K562 (cell line): ENCODE results near the gene VWA5B1. TPM values are rescaled to one million over a fixed set of nuclear protein-coding genes. Genes with fewer than 3 reads are reported as not detected.
"Not testable (repeated sequence)": the region's sequence is repeated elsewhere in the genome, so short reads cannot be mapped to it uniquely, and the experiment has no call there.

Source experiments
- ATAC-seq: fragments of 200-7000 bp; cut with Tn5 transposase; 3 replicates; pipeline ENCODE4 v1.9.1; 2020; ENCODE audit warnings: moderate library complexity
- BruUV-seq: library from RNA; stranded (reverse); fragments of 400-500 nt; replicated peaks from 2 replicates; lab custom pipeline; 2021; lab: Mats Ljungman, UMichigan
- CTCF ChIA-PET: fragments of 300-600 bp; formaldehyde crosslinking; extraction: SDS; loops from one replicate; lab custom pipeline; 2021; ENCODE audit warnings: low intra/inter-chr PET ratio; lab: Yijun Ruan, JAX
- POLR2A ChIA-PET: fragments of 300-600, 350-650 bp; sonication (Branson Sonifier 250); formaldehyde crosslinking; extraction: SDS; loops from one replicate; lab custom pipeline; 2021; ENCODE audit warnings: antibody characterized with exemption, inconsistent platforms; lab: Yijun Ruan, JAX
- DNase-seq, 4 experiments: peaks; one replicate each; pipeline versions ENCODE4 v3.0.0 to v3.0.0-alpha.2; 2011 to 2018; ENCODE audit warnings: low spot score in 3 of 4, mixed read lengths in 3 of 4; ENCODE audit errors: extremely low read depth in 1 of 4
- FAIRE-seq: peaks from 2 replicates; lab custom pipeline; 2011; peaks lifted over from hg19 to GRCh38; lab: Jason Lieb, UNC
- H2AFZ ChIP-seq: 2 replicates; pipeline ENCODE4 v1.6.0; 2011; ENCODE audit warnings: low read depth, low read length, control low read depth, inconsistent platforms
- H3K27ac ChIP-seq: fragments of 200-600 bp; 3 replicates; pipeline ENCODE4 v1.8.0; 2011; ENCODE audit warnings: low read depth, mild to moderate bottlenecking, control low read depth, inconsistent platforms, low read length, moderate library complexity, mixed read lengths; ENCODE audit errors: extremely low read depth
- H3K27me3 ChIP-seq, 2 experiments: fragments of 300-600 bp in 1 of 2; 2 replicates in 1 of 2; 3 replicates in 1 of 2; pipeline versions ENCODE4 v1.6.0 to v1.8.0; 2011; ENCODE audit warnings: inconsistent platforms in 2 of 2, low read length in 2 of 2, mild to moderate bottlenecking in 1 of 2, mixed read lengths in 1 of 2, moderate library complexity in 1 of 2; ENCODE audit not compliant: control insufficient read depth in 2 of 2, insufficient read depth in 2 of 2
- H3K36me3 ChIP-seq: fragments of 300-600 bp; 3 replicates; pipeline ENCODE4 v1.8.0; 2011; ENCODE audit warnings: mild to moderate bottlenecking, low read length, inconsistent platforms; ENCODE audit not compliant: control insufficient read depth, insufficient read depth
- H3K4me1 ChIP-seq, 2 experiments: fragments of 200-600 bp in 1 of 2; replicated peaks in 1 of 2; 2 replicates in 1 of 2; 3 replicates in 1 of 2; pipeline versions ENCODE4 v1.5.1 to v1.8.0; 2011; ENCODE audit warnings: inconsistent platforms in 2 of 2, low read length in 2 of 2, mild to moderate bottlenecking in 1 of 2, mixed read lengths in 1 of 2, moderate library complexity in 1 of 2; ENCODE audit not compliant: control insufficient read depth in 2 of 2, insufficient read depth in 2 of 2
- H3K4me2 ChIP-seq: 2 replicates; pipeline ENCODE4 v1.6.1; 2011; ENCODE audit warnings: low read length, control low read depth, inconsistent platforms, mixed read lengths; ENCODE audit not compliant: insufficient read depth
- H3K4me3 ChIP-seq: fragments of 200-600 bp; sonication (generic), shearing (Covaris generic); 2 replicates; pipeline ENCODE4 v1.5.1; 2016; ENCODE audit warnings: control low read depth, inconsistent platforms
- H3K79me2 ChIP-seq: fragments of 200-600 bp; 3 replicates; pipeline ENCODE4 v1.8.0; 2011; ENCODE audit warnings: low read length, inconsistent platforms; ENCODE audit not compliant: control insufficient read depth, insufficient read depth
- H3K9ac ChIP-seq, 2 experiments: 2 replicates each; pipeline versions ENCODE4 v1.6.0 to v1.6.1; 2011; ENCODE audit warnings: low read depth in 2 of 2, low read length in 2 of 2, control low read depth in 1 of 2, inconsistent platforms in 1 of 2, mild to moderate bottlenecking in 1 of 2, mixed read lengths in 1 of 2; ENCODE audit not compliant: insufficient read depth in 1 of 2
- H3K9me1 ChIP-seq: one replicate; pipeline ENCODE4 v1.6.0; 2011; ENCODE audit warnings: inconsistent platforms, mild to moderate bottlenecking, low read length, moderate library complexity; ENCODE audit not compliant: control insufficient read depth, insufficient read depth
- H3K9me3 ChIP-seq: replicated peaks from 2 replicates; pipeline ENCODE4 v1.5.1; 2011; ENCODE audit warnings: low read depth, low read length, inconsistent platforms; ENCODE audit not compliant: control insufficient read depth, insufficient read depth
- H4K20me1 ChIP-seq: replicated peaks from 2 replicates; pipeline ENCODE4 v1.6.1; 2011; ENCODE audit warnings: low read length, inconsistent platforms, mixed read lengths; ENCODE audit not compliant: control insufficient read depth, insufficient read depth
- CC2D1A ChIP-seq: fragments of 450-650 bp; IDR thresholded peaks from 2 replicates; pipeline ENCODE4 v1.6.1; 2017; ENCODE audit warnings: mild to moderate bottlenecking
- CEBPG ChIP-seq, 3 experiments: fragments of 200-800 bp in 1 of 3; sonication (Bioruptor generic) in 1 of 3; sonication (generic) in 1 of 3; formaldehyde crosslinking in 1 of 3; IDR thresholded peaks in 2 of 3; conservative IDR thresholded peaks in 1 of 3; 2 replicates each; pipeline versions ENCODE4 v1.6.1 to v1.8.0; 2016 to 2022; ENCODE audit warnings: missing compliant biosample characterization in 2 of 3, missing genetic modification characterization in 2 of 3, mild to moderate bottlenecking in 1 of 3, missing genetic modification reagents in 1 of 3
- CTCF ChIP-seq, 3 experiments: IDR thresholded peaks in 2 of 3; conservative IDR thresholded peaks in 1 of 3; 2 replicates each; pipeline ENCODE4 v1.5.1; 2011 to 2012; ENCODE audit warnings: low read length in 3 of 3, mild to moderate bottlenecking in 3 of 3, control low read depth in 2 of 3, improper control_type of control experiment in 1 of 3, inconsistent platforms in 1 of 3, low read depth in 1 of 3, mixed read lengths in 1 of 3, moderate library complexity in 1 of 3; ENCODE audit not compliant: insufficient read depth in 2 of 3
- HMG20A ChIP-seq: fragments of 450-650 bp; formaldehyde crosslinking; conservative IDR thresholded peaks from 2 replicates; pipeline ENCODE4 v1.4.0; 2020; ENCODE audit warnings: mild to moderate bottlenecking, mixed read lengths
- ZNF76 ChIP-seq: fragments of 250-450 bp; sonication (Bioruptor Pico); IDR thresholded peaks from 2 replicates; pipeline ENCODE4 v1.4.0; 2020; ENCODE audit warnings: mild to moderate bottlenecking, moderate library complexity, borderline replicate concordance
- in situ Hi-C: fragments of 300-500 bp; cut with MboI; formaldehyde crosslinking; loops from 4 replicates; pipeline ENCODE4 v1.15.0; 2018; ENCODE audit warnings: inconsistent platforms, mixed read lengths
- intact Hi-C: fragments of 100-400 bp; cut with micrococcal nuclease; formaldehyde crosslinking; loops from 2 replicates; pipeline ENCODE4 v1.14.2; 2022
- polyA plus RNA-seq, 8 experiments: library from polyadenylated mRNA; depleted of rRNA in 4 of 8; stranded (reverse) in 5 of 8; unstranded in 3 of 8; fragments of >200 nt; fragmentation: Nextera tagmentation in 2 of 8; fragmentation: Illumina TruSeq in 1 of 8; extraction: Ambion mirVana in 2 of 8; extraction: Trizol in 1 of 8; gene quantifications; 2 replicates each; pipeline versions ENCODE4 v1.2.1 to v1.2.3, GENCODE V29; 2011 to 2014; ENCODE audit warnings: inconsistent platforms in 1 of 8, missing spikeins in 1 of 8
- total RNA-seq, 7 experiments: library from RNA; depleted of rRNA in 6 of 7; stranded (reverse); fragments of >200 nt in 6 of 7; fragmentation: Illumina TruSeq in 2 of 7; extraction: Trizol in 2 of 7; gene quantifications; 2 replicates each; pipeline versions ENCODE4 v1.2.1 to v1.2.3, GENCODE V29; 2011 to 2021; ENCODE audit warnings: low replicate concordance in 1 of 7

VWA5B1 gene
- total and polyA plus RNA-seq, 9 of the 15 experiments (the other 6 are each of a cell fraction or from before 2014, with no cell fraction given), result not detected

GRCh38 chr1:20271498-20272400 is 18.9 kb upstream of the VWA5B1 start (continued):
- TF ChIP-seq CTCF (IDR thresholded peaks at IDR 0.05 in 2 of 3, conservative IDR thresholded peaks at IDR 0.05 in 1 of 3; ENCODE audit: insufficient read depth in 2 of 3, low read depth in 1 of 3, low read length in 3 of 3) (0 out of 6 replicates have a peak, but pooled peaks of 1 of the 3 experiments have one; percentile 26), ZNF76 (no peak), CEBPG (CRISPR knock-in tag; IDR thresholded peaks at IDR 0.05) (no peak), CEBPG (tag; conservative IDR thresholded peaks at IDR 0.05 in 1 of 2, IDR thresholded peaks at IDR 0.05 in 1 of 2) (peak; percentile 40 to 65; a peak in 3 of 4 replicates), CC2D1A (no peak), HMG20A (CRISPR knock-in tag) (no peak)
- TF ChIP-seq, all 486 proteins: peak for 11

- peaks cover 11 to 29% of the 10 kb centered on the region in 2 experiments; a peak in 3 of 5 replicates for H3K27me3 ChIP-seq
- H3K9me3 ChIP-seq, H3K36me3 ChIP-seq, H3K4me3 ChIP-seq, H3K79me2 ChIP-seq, POLR2A ChIA-PET, H3K4me2 ChIP-seq, in situ Hi-C loops, H3K4me1 ChIP-seq, H3K27ac ChIP-seq, intact Hi-C loops, CTCF ChIA-PET, DNase-seq, H3K9me1 ChIP-seq, FAIRE-seq, BruUV-seq, ATAC-seq, H3K9ac ChIP-seq, H4K20me1 ChIP-seq, H2AFZ ChIP-seq: not testable (repeated sequence)
Measured at GRCh38 chr1:20273716-20274115, 17.0 kb upstream of the VWA5B1 start.
